Uterus (tissue), 4 donors: ENCODE data around the gene WWOX. TPM values are rescaled to one million over a fixed set of nuclear protein-coding genes. Genes with fewer than 3 reads are reported as not detected.

Experiments used
- DNase-seq, 2 donors: peaks; one replicate each; pipeline ENCODE4 v3.0.0-alpha.2; 2019 to 2020
- H3K27ac ChIP-seq, 2 donors: fragments of 200-600 bp; sonication (generic); 1 replicate in 1 of 2; 2 replicates in 1 of 2; pipeline ENCODE4 v1.5.1; 2016 to 2018
- H3K27me3 ChIP-seq, 2 donors: fragments of 200-600 bp; sonication (generic); one replicate each; pipeline ENCODE4 v1.5.1; 2018 to 2019; ENCODE audit warnings: control low read depth in 1 of 2
- H3K36me3 ChIP-seq, 2 donors: fragments of 200-600 bp; sonication (generic); one replicate each; pipeline ENCODE4 v1.5.1; 2019; ENCODE audit warnings: control low read depth in 1 of 2
- H3K4me1 ChIP-seq, 2 donors: fragments of 200-600 bp; sonication (generic); one replicate each; pipeline ENCODE4 v1.5.1; 2018 to 2019; ENCODE audit warnings: control low read depth in 1 of 2
- H3K4me3 ChIP-seq, 2 donors: fragments of 200-600 bp; sonication (generic); 1 replicate in 1 of 2; 2 replicates in 1 of 2; pipeline ENCODE4 v1.5.1; 2018 to 2019; ENCODE audit warnings: mild to moderate bottlenecking in 1 of 2
- H3K9me3 ChIP-seq, 2 donors: fragments of 200-600 bp; sonication (generic); one replicate each; pipeline ENCODE4 v1.5.1; 2019; ENCODE audit warnings: control low read depth in 1 of 2
- POLR2A ChIP-seq, 2 donors: fragments of 450-650 bp; IDR thresholded peaks; one replicate each; pipeline ENCODE4 v1.6.1; 2016; ENCODE audit warnings: antibody characterized with exemption in 2 of 2, mild to moderate bottlenecking in 1 of 2, moderate library complexity in 1 of 2
- intact Hi-C: fragments of 100-400 bp; cut with DNase I; formaldehyde crosslinking; loops from one replicate; pipeline ENCODE4 v1.15.1; 2023; ENCODE audit warnings: low total_unique reads
- total RNA-seq, 4 donors: library from RNA; depleted of rRNA in 3 of 4; stranded (reverse); fragments of >200 nt in 3 of 4; gene quantifications; one replicate each; pipeline versions ENCODE4 v1.1.0 to v1.2.4, GENCODE V29; 2014 to 2023
- TF ChIP-seq, protein P1 (sequence below), 4 experiments: fragments of 200-600 bp in 2 of 4; fragments of 450-650 bp in 2 of 4; sonication (generic) in 2 of 4; IDR thresholded peaks; one replicate each; pipeline ENCODE4 v1.5.1; 2016 to 2019; ENCODE audit warnings: antibody characterized with exemption in 4 of 4, mild to moderate bottlenecking in 2 of 4, moderate library complexity in 1 of 4
- donor health status: DM: yes; HTN: yes; CAD: no.

The WWOX gene
- total RNA-seq, 4 donors from 2014 or later = 34.1 to 99.9 (median 55.8) TPM

DNA sequence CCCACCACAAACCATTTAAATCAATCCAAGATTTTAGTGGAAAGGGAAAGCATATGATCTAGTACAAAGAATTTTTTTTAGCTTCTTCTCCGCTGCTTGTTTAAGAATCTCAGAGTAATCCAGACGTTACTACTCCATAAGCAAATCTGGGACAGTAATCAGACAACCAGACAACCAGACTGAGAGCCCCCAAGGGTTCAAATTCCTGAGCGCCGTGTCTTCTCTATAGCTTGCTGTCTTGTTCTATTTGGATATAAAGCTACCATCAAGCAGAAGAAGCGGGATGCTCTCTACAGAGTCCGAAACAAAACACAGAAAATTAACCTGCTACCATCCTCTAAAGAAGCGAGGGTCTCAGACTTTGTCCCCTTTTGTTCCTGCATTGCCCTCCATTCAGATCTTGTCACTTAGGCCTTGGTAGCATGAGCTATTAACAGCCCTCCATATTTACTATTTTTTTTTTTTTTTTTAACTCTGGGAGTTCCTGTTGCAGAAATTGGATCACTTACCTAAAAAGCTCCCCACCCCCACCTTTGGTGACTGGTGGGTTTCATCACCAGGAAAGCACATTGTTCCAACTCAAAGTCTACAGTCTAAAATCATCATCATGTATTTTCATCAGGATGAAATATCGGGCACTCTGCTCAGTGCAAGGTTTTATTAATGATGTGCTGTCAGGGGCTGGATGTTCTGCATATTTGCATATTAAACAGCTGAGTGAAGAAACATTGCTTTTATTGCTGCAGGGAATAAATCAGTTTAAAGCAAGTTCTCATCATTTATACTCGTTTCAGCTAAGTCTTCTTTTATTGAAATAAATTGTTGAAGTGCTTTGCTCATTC is 576.7 kb downstream of the WWOX start:
- H3K27ac ChIP-seq = no peak overlapping the region
- TF ChIP-seq, protein P1, sequence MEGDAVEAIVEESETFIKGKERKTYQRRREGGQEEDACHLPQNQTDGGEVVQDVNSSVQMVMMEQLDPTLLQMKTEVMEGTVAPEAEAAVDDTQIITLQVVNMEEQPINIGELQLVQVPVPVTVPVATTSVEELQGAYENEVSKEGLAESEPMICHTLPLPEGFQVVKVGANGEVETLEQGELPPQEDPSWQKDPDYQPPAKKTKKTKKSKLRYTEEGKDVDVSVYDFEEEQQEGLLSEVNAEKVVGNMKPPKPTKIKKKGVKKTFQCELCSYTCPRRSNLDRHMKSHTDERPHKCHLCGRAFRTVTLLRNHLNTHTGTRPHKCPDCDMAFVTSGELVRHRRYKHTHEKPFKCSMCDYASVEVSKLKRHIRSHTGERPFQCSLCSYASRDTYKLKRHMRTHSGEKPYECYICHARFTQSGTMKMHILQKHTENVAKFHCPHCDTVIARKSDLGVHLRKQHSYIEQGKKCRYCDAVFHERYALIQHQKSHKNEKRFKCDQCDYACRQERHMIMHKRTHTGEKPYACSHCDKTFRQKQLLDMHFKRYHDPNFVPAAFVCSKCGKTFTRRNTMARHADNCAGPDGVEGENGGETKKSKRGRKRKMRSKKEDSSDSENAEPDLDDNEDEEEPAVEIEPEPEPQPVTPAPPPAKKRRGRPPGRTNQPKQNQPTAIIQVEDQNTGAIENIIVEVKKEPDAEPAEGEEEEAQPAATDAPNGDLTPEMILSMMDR (IDR thresholded peaks at IDR 0.05) = no peak
- no peak for TF ChIP-seq POLR2A (IDR thresholded peaks at IDR 0.05)
- intact Hi-C loops = no loop called here

GRCh38 chr16:78677181-78677731 is 577.8 kb downstream of the WWOX start:
- TF ChIP-seq, protein P1 (IDR thresholded peaks at IDR 0.05) = no peak
- no peak for TF ChIP-seq POLR2A (IDR thresholded peaks at IDR 0.05)
- intact Hi-C loops = no loop called here
- Histone ChIP-seq H3K27me3 (no peaks in the 10 kb centered on the region), H3K9me3 (no peaks in the 10 kb centered on the region), H3K36me3 (no peaks in the 10 kb centered on the region), H3K27ac (peak overlapping the region in 1 of 2 donors; percentile 9), H3K4me3 (no peak overlapping the region), H3K4me1 (no peaks in the 10 kb centered on the region)
- DNase-seq = no peak

More for the DNA sequence above, 576.7 kb downstream of the WWOX start:
- Histone ChIP-seq H3K4me3 (no peak overlapping the region), H3K4me1 (no peaks in the 10 kb centered on the region), H3K36me3 (no peaks in the 10 kb centered on the region), H3K27me3 (no peaks in the 10 kb centered on the region), H3K9me3 (no peaks in the 10 kb centered on the region)
- no peak for DNase-seq

DNA sequence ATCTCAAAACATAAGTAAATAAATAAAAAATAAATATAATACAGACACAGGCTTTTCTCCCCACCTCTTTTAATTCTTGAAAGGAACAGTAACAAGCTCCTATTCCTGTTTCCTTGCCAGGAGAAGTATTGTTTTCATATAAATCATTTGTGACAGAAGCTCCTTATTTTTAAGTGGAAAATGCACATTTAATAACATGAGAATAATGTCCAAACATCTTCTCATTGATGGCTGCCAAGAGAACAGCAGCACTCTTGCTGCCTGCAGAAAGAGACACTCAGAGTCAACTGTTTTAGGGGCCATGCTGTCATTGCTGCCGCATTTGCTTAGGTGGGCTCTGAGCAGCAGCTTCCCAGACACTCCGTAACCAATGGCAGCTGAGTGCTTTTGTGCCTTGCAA is 580.1 kb downstream of the WWOX start:
- Histone ChIP-seq H3K9me3 (no peaks in the 10 kb centered on the region), H3K36me3 (no peaks in the 10 kb centered on the region), H3K4me3 (no peak overlapping the region), H3K27ac (no peak overlapping the region), H3K4me1 (peaks cover 0 to 6% of the 10 kb centered on the region in 2 donors), H3K27me3 (no peaks in the 10 kb centered on the region)
- TF ChIP-seq POLR2A (IDR thresholded peaks at IDR 0.05) = no peak
- TF ChIP-seq, protein P1 (IDR thresholded peaks at IDR 0.05) = no peak
- intact Hi-C loops = no loop called here
- DNase-seq = no peak

DNA sequence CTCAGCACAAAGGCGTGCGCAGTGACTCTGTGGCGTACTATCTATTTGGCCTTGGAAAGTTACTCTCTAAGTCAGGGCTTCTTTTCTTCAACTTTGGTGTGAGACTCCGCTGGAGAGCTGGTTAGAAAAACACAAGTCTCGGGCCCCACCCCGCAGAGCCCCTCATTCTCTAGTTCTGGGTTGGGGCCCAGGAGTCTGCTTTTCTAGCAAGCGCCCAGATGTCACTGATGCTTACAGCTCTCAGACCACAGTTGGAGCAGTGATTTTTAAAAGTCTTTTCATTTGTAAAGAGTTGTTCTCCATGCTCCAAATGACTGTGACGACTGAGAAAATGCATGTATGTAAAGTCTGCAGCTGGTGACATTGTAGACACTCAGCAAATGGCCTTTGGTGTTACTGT is 582.3 kb downstream of the WWOX start:
- Histone ChIP-seq H3K4me3 (no peak overlapping the region), H3K27me3 (no peaks in the 10 kb centered on the region), H3K27ac (no peak overlapping the region), H3K36me3 (no peaks in the 10 kb centered on the region), H3K4me1 (peaks cover 0 to 6% of the 10 kb centered on the region in 2 donors), H3K9me3 (no peaks in the 10 kb centered on the region)
- TF ChIP-seq, protein P1 (IDR thresholded peaks at IDR 0.05) = no peak
- no peak for TF ChIP-seq POLR2A (IDR thresholded peaks at IDR 0.05)
- no peak for DNase-seq
- intact Hi-C loops = no loop called here

DNA sequence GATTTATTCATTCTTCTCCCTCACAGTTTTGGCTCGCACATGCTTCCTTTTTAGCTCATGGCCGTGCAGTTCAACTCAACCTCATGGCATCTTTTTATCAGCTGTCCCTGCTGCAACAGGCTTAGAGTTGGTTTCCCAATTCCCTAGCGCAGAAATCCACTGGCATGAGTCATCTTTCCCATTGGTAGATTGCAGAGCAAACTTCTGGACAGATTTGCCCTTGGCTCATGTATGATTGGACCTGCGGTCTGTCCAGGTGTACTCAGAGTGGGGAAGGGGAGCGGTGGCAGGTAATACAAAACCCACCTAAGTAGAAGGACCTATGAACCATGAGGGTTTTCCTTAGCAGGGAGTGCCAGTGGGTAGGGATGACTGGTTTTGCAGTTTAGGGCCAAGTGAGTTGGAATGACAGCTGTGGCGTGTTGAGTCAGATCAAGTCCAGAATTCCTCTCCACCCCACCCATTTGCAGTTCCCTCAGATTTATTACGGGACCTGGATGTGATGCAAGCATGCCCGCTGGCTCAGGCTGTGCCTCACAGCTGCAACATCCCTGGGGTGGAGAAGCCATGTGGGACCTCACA is 584.7 kb downstream of the WWOX start:
- Histone ChIP-seq H3K36me3 (no peaks in the 10 kb centered on the region), H3K9me3 (no peaks in the 10 kb centered on the region), H3K27me3 (no peaks in the 10 kb centered on the region), H3K4me1 (peaks cover 0 to 6% of the 10 kb centered on the region in 2 donors), H3K4me3 (no peak overlapping the region), H3K27ac (peak overlapping the region; percentile 64 to 85)
- TF ChIP-seq, protein P1 (IDR thresholded peaks at IDR 0.05) = no peak
- TF ChIP-seq POLR2A (IDR thresholded peaks at IDR 0.05) = no peak
- DNase-seq = peak; percentile 69 to 85
- intact Hi-C loops = no loop called here
